ENCODE results near the gene TBC1D22B. TPM values are rescaled to one million over a fixed set of nuclear protein-coding genes. Genes with fewer than 3 reads are reported as not detected.

Gene TBC1D22B
- total and polyA plus RNA-seq, 2 experiments from 2014 or later: 9.1 to 19.9 TPM

GRCh38 chr6:37222992-37223391, 34.6 kb upstream of the TBC1D22B start (continued):
- TF ChIP-seq ZNF462 (CRISPR knock-in tag; IDR thresholded peaks at IDR 0.05): no peak
- TF ChIP-seq STAT1 (IDR thresholded peaks at IDR 0.05; ENCODE audit: unreplicated experiment): no peak
- no peak for TF ChIP-seq CTCF (conservative IDR thresholded peaks at IDR 0.05; ENCODE audit: low read depth in 2 of 2)
- no peak for TF ChIP-seq POLR2AphosphoS5 (IDR thresholded peaks at IDR 0.05; ENCODE audit: low read depth)
- no peak for TF ChIP-seq JUNB (IDR thresholded peaks at IDR 0.05; ENCODE audit: unreplicated experiment)
- no peak for TF ChIP-seq ZNF114 (CRISPR knock-in tag; IDR thresholded peaks at IDR 0.05)
- no peak for TF ChIP-seq NANOG (IDR thresholded peaks at IDR 0.05; ENCODE audit: borderline replicate concordance)

GRCh38 chr6:37225350-37226169, 32.0 kb upstream of the TBC1D22B start:
- H3K27ac Mint-ChIP-seq: no peak overlapping the region
- H3F3A ChIP-seq (replicated peaks; ENCODE audit: low read depth): peaks cover 16% of the 10 kb centered on the region
- H3K9me3 Mint-ChIP-seq: no peaks in the 10 kb centered on the region
- H3K27me3 Mint-ChIP-seq (ENCODE audit: insufficient read depth, low read depth, poor library complexity): no peaks in the 10 kb centered on the region
- no peaks in the 10 kb centered on the region for H3K36me3 ChIP-seq (ENCODE audit: insufficient read depth)
- no peaks in the 10 kb centered on the region for H3K79me2 ChIP-seq (replicated peaks; ENCODE audit: insufficient read depth)
- no peaks in the 10 kb centered on the region for H3K27me3 ChIP-seq (ENCODE audit: insufficient read depth)
- ATAC-seq (no peak), DNase-seq (ENCODE audit: low spot score) (no peak)
- no peak overlapping the region for H3K27ac ChIP-seq (ENCODE audit: low read depth)
- H3K36me3 Mint-ChIP-seq (ENCODE audit: low read depth): no peaks in the 10 kb centered on the region
- H3K4me3 Mint-ChIP-seq: no peak overlapping the region
- H2AFZ ChIP-seq: peak overlapping the region; percentile 56
- H3K9me2 ChIP-seq (ENCODE audit: insufficient read depth): no peaks in the 10 kb centered on the region
- no peaks in the 10 kb centered on the region for H4K20me1 ChIP-seq (replicated peaks; ENCODE audit: insufficient read depth)
- H3K4me2 ChIP-seq: no peak overlapping the region
- H3K4me3 ChIP-seq: no peak overlapping the region
- peaks cover 15% of the 10 kb centered on the region for H3K4me1 ChIP-seq (ENCODE audit: insufficient read depth)
- peaks cover 13% of the 10 kb centered on the region for H3K4me1 Mint-ChIP-seq
- TF ChIP-seq ETS1 (IDR thresholded peaks at IDR 0.05) (no peak), POLR2AphosphoS5 (IDR thresholded peaks at IDR 0.05; ENCODE audit: low read depth) (no peak), CREB1 (CRISPR knock-in tag; IDR thresholded peaks at IDR 0.05; ENCODE audit: low read depth) (no peak)
